PC-3 (cell line): ENCODE results near the gene CIAO2A. TPM values are rescaled to one million over a fixed set of nuclear protein-coding genes. Genes with fewer than 3 reads are reported as not detected.
A peak's percentile ranks its signal among the peaks of the same experiment; 100 is the strongest.
"Not testable (repeated sequence)": the region's sequence is repeated elsewhere in the genome, so short reads cannot be mapped to it uniquely, and the experiment has no call there.

Source experiments
- ATAC-seq: fragments of 200-7000 bp; cut with Tn5 transposase; 2 replicates; pipeline ENCODE4 v1.9.1; 2020; ENCODE audit warnings: mild to moderate bottlenecking, moderate library complexity
- BruUV-seq: library from RNA; stranded (reverse); fragments of 400-500 nt; replicated peaks from 2 replicates; lab custom pipeline; 2021; lab: Mats Ljungman, UMichigan
- CTCF ChIA-PET: fragments of 300-600 bp; sonication (Branson Sonifier 250); formaldehyde crosslinking; loops from one replicate; lab custom pipeline; 2022; ENCODE audit warnings: antibody characterized with exemption; lab: Charles Lee
- POLR2A ChIA-PET: fragments of 300-600 bp; sonication (Branson Sonifier 250); formaldehyde crosslinking; loops from one replicate; lab custom pipeline; 2022; ENCODE audit warnings: antibody characterized with exemption; ENCODE audit not compliant: unreplicated experiment; lab: Charles Lee
- DNase-seq: peaks from one replicate; pipeline ENCODE4 v3.0.0-alpha.2; 2015
- H2AFZ ChIP-seq: fragments of 300-600 bp; sonication (generic); 2 replicates; pipeline ENCODE4 v1.6.0; 2016; ENCODE audit warnings: antibody characterized with exemption, low read length
- H3F3A ChIP-seq: fragments of 300-600 bp; sonication (generic); one replicate; pipeline ENCODE4 v1.6.0; 2017; ENCODE audit warnings: antibody characterized with exemption, low read length, control low read depth, mild to moderate bottlenecking; ENCODE audit not compliant: unreplicated experiment
- H3K27ac ChIP-seq: fragments of 300-600 bp; sonication (generic); 2 replicates; pipeline ENCODE4 v1.5.1; 2016; ENCODE audit warnings: mild to moderate bottlenecking, low read length
- H3K27me3 ChIP-seq: fragments of 300-600 bp; sonication (generic); 2 replicates; pipeline ENCODE4 v1.6.1; 2016; ENCODE audit warnings: low read length, mixed read lengths
- H3K36me3 ChIP-seq: fragments of 300-600 bp; sonication (generic); 2 replicates; pipeline ENCODE4 v1.6.1; 2016; ENCODE audit warnings: low read depth, mixed run types, low read length, mixed read lengths
- H3K4me1 ChIP-seq: fragments of 300-600 bp; sonication (generic); 2 replicates; pipeline ENCODE4 v1.5.1; 2016; ENCODE audit warnings: low read length; ENCODE audit not compliant: insufficient read depth
- H3K4me2 ChIP-seq: fragments of 300-600 bp; sonication (generic); 2 replicates; pipeline ENCODE4 v1.6.0; 2016; ENCODE audit warnings: low read length
- H3K4me3 ChIP-seq: fragments of 300-600 bp; sonication (generic); 2 replicates; pipeline ENCODE4 v1.5.1; 2016; ENCODE audit warnings: mild to moderate bottlenecking, low read length, mixed read lengths
- H3K79me2 ChIP-seq: fragments of 300-600 bp; sonication (generic); 2 replicates; pipeline ENCODE4 v1.6.1; 2017; ENCODE audit warnings: low read length, mixed read lengths
- H3K9ac ChIP-seq: fragments of 300-600 bp; sonication (generic); 2 replicates; pipeline ENCODE4 v1.6.0; 2016; ENCODE audit warnings: mild to moderate bottlenecking, low read length
- H3K9me2 ChIP-seq: fragments of 300-600 bp; sonication (generic); replicated peaks from 2 replicates; pipeline ENCODE4 v1.6.1; 2016; ENCODE audit warnings: mixed run types, low read length, mixed read lengths
- H3K9me3 ChIP-seq: fragments of 300-600 bp; sonication (generic); 2 replicates; pipeline ENCODE4 v1.6.1; 2016; ENCODE audit warnings: low read length, mixed read lengths
- H4K20me1 ChIP-seq: fragments of 300-600 bp; sonication (generic); 2 replicates; pipeline ENCODE4 v1.6.1; 2016; ENCODE audit warnings: low read length, mixed read lengths
- CTCF ChIP-seq: fragments of 300-600 bp; sonication (generic); conservative IDR thresholded peaks from 2 replicates; pipeline ENCODE4 v1.5.1; 2017; ENCODE audit warnings: antibody characterized with exemption, low read depth, mild to moderate bottlenecking, low read length
- EZH2 ChIP-seq: fragments of 300-600 bp; sonication (generic); IDR thresholded peaks from one replicate; pipeline ENCODE4 v1.6.1; 2017; ENCODE audit warnings: antibody characterized with exemption, mild to moderate bottlenecking, low read length; ENCODE audit not compliant: unreplicated experiment
- EZH2phosphoT487 ChIP-seq: fragments of 300-600 bp; sonication (generic); IDR thresholded peaks from 2 replicates; pipeline ENCODE4 v1.6.1; 2018; ENCODE audit warnings: mild to moderate bottlenecking, antibody characterized with exemption, low read length, borderline replicate concordance
- intact Hi-C: fragments of 100-400 bp; cut with micrococcal nuclease; formaldehyde crosslinking; loops from 2 replicates; pipeline ENCODE4 v1.9.0; 2023
- total RNA-seq: library from RNA; depleted of rRNA; stranded (reverse); fragments of >200 nt; gene quantifications from 2 replicates; pipeline ENCODE4 v1.2.3, GENCODE V29; 2014

CIAO2A gene
- total RNA-seq, 1 experiment from 2014 or later, result 92.4 TPM

- peaks cover 9% of the 10 kb centered on the region for H3K36me3 ChIP-seq
- intact Hi-C loops, result no loop called here
- no peak overlapping the region for H3K4me3 ChIP-seq
- TF ChIP-seq EZH2, result no peak
- TF ChIP-seq CTCF, result no peak
- no peak for TF ChIP-seq EZH2phosphoT487
- no peak for DNase-seq
- peaks cover 46% of the 10 kb centered on the region for H3K79me2 ChIP-seq
- peaks cover 18% of the 10 kb centered on the region for H3K4me1 ChIP-seq
- ATAC-seq, result no peak
- no peaks in the 10 kb centered on the region for H4K20me1 ChIP-seq
- H3K27me3 ChIP-seq, result no peaks in the 10 kb centered on the region
- no peaks in the 10 kb centered on the region for H3K9me3 ChIP-seq
- no peak overlapping the region for H3K9ac ChIP-seq
- H2AFZ ChIP-seq, result no peak overlapping the region
- ChIA-PET CTCF (no interaction called here), POLR2A (no interaction called here)
- no peak overlapping the region for H3K4me2 ChIP-seq
- no peaks in the 10 kb centered on the region for H3F3A ChIP-seq
- no TSS peak for BruUV-seq
- no peaks in the 10 kb centered on the region for H3K9me2 ChIP-seq
- H3K27ac ChIP-seq, result no peak overlapping the region
Observed at GRCh38 chr15:64090527-64090926, 3.1 kb downstream of the CIAO2A start.

DNA sequence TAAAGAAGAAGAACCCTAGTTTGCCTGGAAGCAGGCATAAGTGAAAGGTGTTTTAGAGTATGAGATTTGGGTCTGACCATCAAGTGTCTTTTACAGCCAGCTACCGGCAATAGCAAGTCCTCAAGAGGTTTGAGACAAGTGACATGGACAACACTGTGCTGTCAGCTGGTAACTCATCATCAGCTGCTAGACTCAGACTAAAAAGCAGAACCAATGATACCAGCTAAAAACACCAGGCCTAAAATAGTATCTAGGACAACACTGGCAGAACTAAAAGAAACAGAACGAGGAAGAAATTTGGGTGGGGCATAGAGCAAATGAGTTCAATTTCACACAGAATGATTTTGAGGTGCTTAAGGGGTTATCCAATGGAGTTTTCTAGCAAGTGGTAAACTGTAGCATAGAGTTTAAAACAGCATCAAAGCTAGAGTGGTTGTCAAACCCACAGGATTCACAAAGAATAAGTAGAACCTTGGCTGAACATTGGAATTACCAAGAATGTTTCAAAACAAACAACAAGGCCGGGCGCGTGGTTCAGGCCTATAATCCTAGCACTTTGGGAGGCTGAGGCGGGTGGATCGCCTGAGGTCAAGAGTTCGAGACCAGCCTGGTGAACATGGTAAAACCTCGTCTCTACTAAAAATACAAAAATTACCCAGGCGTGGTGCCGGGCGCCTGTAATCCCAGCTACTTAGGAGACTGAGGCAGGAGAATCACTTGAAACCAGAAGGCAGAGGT lies 3.9 kb downstream of the CIAO2A start:
- BruUV-seq, result no TSS peak
- H3K9me3 ChIP-seq, result no peaks in the 10 kb centered on the region
- DNase-seq (no peak), ATAC-seq (no peak)
- no peak overlapping the region for H3K9ac ChIP-seq
- ChIA-PET POLR2A (interaction anchor here (0.5 kb wide), 1 partner anchor 27 kb away, joined by 3 read pairs; no protein-coding TSS in a partner anchor), CTCF (no interaction called here)
- no peak overlapping the region for H3K4me2 ChIP-seq
- TF ChIP-seq EZH2phosphoT487, result no peak
- no peak overlapping the region for H3K27ac ChIP-seq
- no peaks in the 10 kb centered on the region for H3K27me3 ChIP-seq
- peaks cover 38% of the 10 kb centered on the region for H3K79me2 ChIP-seq
- H2AFZ ChIP-seq, result no peak overlapping the region
- no peak overlapping the region for H3K4me3 ChIP-seq
- no peaks in the 10 kb centered on the region for H4K20me1 ChIP-seq
- H3K36me3 ChIP-seq, result peaks cover 9% of the 10 kb centered on the region
- intact Hi-C loops, result no loop called here
- no peaks in the 10 kb centered on the region for H3K9me2 ChIP-seq
- H3F3A ChIP-seq, result no peaks in the 10 kb centered on the region
- peaks cover 11% of the 10 kb centered on the region for H3K4me1 ChIP-seq

- no peaks in the 10 kb centered on the region for H3K4me1 ChIP-seq
- BruUV-seq, result no TSS peak
- TF ChIP-seq EZH2 (no peak), EZH2phosphoT487 (no peak), CTCF (no peak)
- no peaks in the 10 kb centered on the region for H3K27me3 ChIP-seq
- DNase-seq (no peak), ATAC-seq (no peak)
- no peaks in the 10 kb centered on the region for H4K20me1 ChIP-seq
- ChIA-PET CTCF (no interaction called here), POLR2A (no interaction called here)
- intact Hi-C loops, result no loop called here
- no peak overlapping the region for H2AFZ ChIP-seq
- H3K4me2 ChIP-seq, result no peak overlapping the region
- H3K4me3 ChIP-seq, result no peak overlapping the region
- H3K9ac ChIP-seq, result no peak overlapping the region
- no peaks in the 10 kb centered on the region for H3K9me2 ChIP-seq
- H3K36me3 ChIP-seq, result peaks cover 1% of the 10 kb centered on the region; the same call in 1 of the 2 replicates
- H3K9me3 ChIP-seq, result no peaks in the 10 kb centered on the region
- no peaks in the 10 kb centered on the region for H3K79me2 ChIP-seq
- H3K27ac ChIP-seq, result no peak overlapping the region
- no peaks in the 10 kb centered on the region for H3F3A ChIP-seq
Observed at GRCh38 chr15:64082757-64083156, 10.9 kb downstream of the CIAO2A start.

DNA sequence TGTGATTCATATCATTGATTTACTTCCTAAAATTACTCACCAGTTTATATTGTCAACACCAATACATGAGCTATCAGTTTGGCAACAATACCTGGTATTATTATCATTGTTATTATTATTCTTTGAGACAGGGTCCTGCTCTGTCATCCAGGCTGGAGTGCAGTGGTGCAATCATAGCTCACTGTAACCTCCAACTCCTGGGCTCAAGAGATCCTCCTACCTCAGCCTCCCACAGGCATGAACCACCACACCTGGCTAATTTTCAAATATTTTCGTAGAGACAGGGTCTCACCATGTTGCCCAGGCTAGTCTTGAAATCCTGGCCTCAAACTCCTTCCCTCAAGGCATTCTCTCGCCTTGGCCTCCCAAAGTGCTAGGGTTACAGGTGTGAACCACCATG lies 20.1 kb downstream of the CIAO2A start:
- H4K20me1 ChIP-seq, H3K9me2 ChIP-seq, H3K9me3 ChIP-seq, H3K27me3 ChIP-seq, POLR2A ChIA-PET, H3K79me2 ChIP-seq, H3K4me3 ChIP-seq, H3F3A ChIP-seq, H3K9ac ChIP-seq, H3K36me3 ChIP-seq, BruUV-seq, H2AFZ ChIP-seq: not testable (repeated sequence)
- CTCF ChIA-PET, result interaction anchor here (1.0 kb wide), 1 partner anchor 463 kb away, joined by 3 read pairs; no protein-coding TSS in a partner anchor
- peak overlapping the region; percentile 61; the same call in 1 of the 2 replicates for H3K4me2 ChIP-seq
- DNase-seq, result peak; percentile 50
- peak; percentile 23 for ATAC-seq
- peaks cover 34% of the 10 kb centered on the region for H3K4me1 ChIP-seq
- H3K27ac ChIP-seq, result peak overlapping the region; percentile 78
- intact Hi-C loops, result loop anchor here (2.0 kb wide), 1 partner anchor 19 kb away; the partner anchor contains the start of gene CIAO2A
